Gastroesophageal sphincter (tissue), 4 donors: ENCODE data around the gene DMPK. TPM values are rescaled to one million over a fixed set of nuclear protein-coding genes. Genes with fewer than 3 reads are reported as not detected.

ENCODE experiments used
- ATAC-seq: fragments of 150-250 bp; one replicate; pipeline ENCODE4 v1.9.1; 2016; ENCODE audit warnings: mild to moderate bottlenecking, moderate library complexity
- H3K27ac ChIP-seq, 4 donors: fragments of 200-600 bp; sonication (generic) in 3 of 4; 1 replicate in 3 of 4; 2 replicates in 1 of 4; pipeline ENCODE4 v1.5.1; 2016 to 2019
- H3K27me3 ChIP-seq: fragments of 200-600 bp; sonication (generic); one replicate; pipeline ENCODE4 v1.5.1; 2019
- H3K36me3 ChIP-seq, 2 donors: fragments of 200-600 bp; sonication (generic); one replicate each; pipeline ENCODE4 v1.5.1; 2019; ENCODE audit warnings: control low read depth in 1 of 2
- H3K4me1 ChIP-seq, 3 donors: fragments of 200-600 bp; sonication (generic); 1 replicate in 2 of 3; 2 replicates in 1 of 3; pipeline ENCODE4 v1.5.1; 2016 to 2019; ENCODE audit warnings: control low read depth in 2 of 3
- H3K4me3 ChIP-seq, 2 donors: fragments of 200-600 bp; sonication (generic); one replicate each; pipeline ENCODE4 v1.5.1; 2019; ENCODE audit warnings: mild to moderate bottlenecking in 1 of 2, moderate library complexity in 1 of 2
- H3K9me3 ChIP-seq, 3 donors: fragments of 200-600 bp; sonication (generic); one replicate each; pipeline ENCODE4 v1.5.1; 2017 to 2019; ENCODE audit warnings: control low read depth in 2 of 3
- EP300 ChIP-seq: sonication (generic); formaldehyde crosslinking; IDR thresholded peaks from one replicate; pipeline ENCODE4 v1.6.1; 2017; ENCODE audit warnings: antibody characterized with exemption, mild to moderate bottlenecking
- POLR2A ChIP-seq, 2 donors: fragments of 450-650 bp; IDR thresholded peaks; one replicate each; pipeline ENCODE4 v1.6.1; 2017; ENCODE audit warnings: antibody characterized with exemption in 2 of 2, mild to moderate bottlenecking in 2 of 2, moderate library complexity in 1 of 2
- POLR2AphosphoS5 ChIP-seq: sonication (generic); formaldehyde crosslinking; IDR thresholded peaks from one replicate; pipeline ENCODE4 v1.6.1; 2017; ENCODE audit warnings: antibody characterized with exemption
- WGBS, 2 donors: methylation state at CpG; one replicate each; pipeline ENCODE4 v1.1.5; 2018; ENCODE audit warnings: low coverage in 1 of 2; 5-methylcytosine and 5-hydroxymethylcytosine counted together
- total RNA-seq, 4 donors: library from RNA; depleted of rRNA; stranded (reverse); fragments of >200 nt; gene quantifications; one replicate each; pipeline ENCODE4 v1.1.0, GENCODE V29; 2016
- TF ChIP-seq, protein P1 (sequence below), 4 experiments: fragments of 200-600 bp in 2 of 4; fragments of 450-650 bp in 2 of 4; sonication (generic) in 1 of 4; IDR thresholded peaks; one replicate each; pipeline ENCODE4 v1.5.1; 2017 to 2019; ENCODE audit warnings: antibody characterized with exemption in 4 of 4, mild to moderate bottlenecking in 2 of 4, moderate library complexity in 2 of 4

The DMPK gene
- total RNA-seq, 4 donors from 2014 or later: 223 to 464 (median 330) TPM

DNA sequence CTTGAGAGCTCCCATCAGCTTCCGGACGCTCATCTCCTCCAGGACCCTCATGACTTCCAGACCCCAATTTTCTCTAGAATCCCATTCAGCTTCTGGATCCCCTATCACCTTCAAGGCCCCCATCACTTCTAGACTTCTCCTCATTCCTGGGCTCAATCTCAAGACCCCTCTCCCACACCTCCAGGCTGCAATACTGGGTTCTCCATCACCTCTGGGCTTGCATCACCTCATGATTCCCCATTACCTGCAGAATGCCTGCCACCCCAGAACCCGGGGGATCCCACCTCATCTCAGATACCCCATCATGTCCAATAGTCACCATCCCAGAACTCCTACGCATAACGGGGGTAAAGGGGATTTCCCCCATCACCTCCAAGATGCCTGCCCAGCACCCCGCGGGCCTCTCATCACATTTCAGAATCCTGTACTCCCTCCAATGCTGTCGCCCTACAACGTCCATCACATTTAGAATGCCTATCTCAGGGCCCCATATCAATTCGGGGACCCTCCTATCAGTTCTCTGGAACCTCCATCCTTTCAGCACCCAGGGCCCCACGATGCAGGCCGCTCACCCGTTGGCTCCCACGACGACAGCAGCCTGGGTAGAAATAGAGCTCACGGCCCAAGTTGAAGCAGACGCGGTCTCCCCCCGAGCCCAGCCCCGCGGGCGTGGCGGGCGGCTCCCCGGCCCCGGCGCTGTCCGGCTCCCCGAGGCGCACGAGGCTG lies 9.6 kb upstream of the DMPK start:
- peak overlapping the region; percentile 51 to 88 for H3K4me3 ChIP-seq
- H3K27ac ChIP-seq: peak overlapping the region in 3 of 4 donors; percentile 86 to 95 (median 90)
- H3K36me3 ChIP-seq: peaks cover 0 to 42% of the 10 kb centered on the region in 2 donors
- peaks cover 3 to 27% (median 17%) of the 10 kb centered on the region in 3 donors for H3K4me1 ChIP-seq
- no peak for TF ChIP-seq POLR2A (IDR thresholded peaks at IDR 0.05)
- TF ChIP-seq POLR2AphosphoS5: no peak
- TF ChIP-seq, protein P1, sequence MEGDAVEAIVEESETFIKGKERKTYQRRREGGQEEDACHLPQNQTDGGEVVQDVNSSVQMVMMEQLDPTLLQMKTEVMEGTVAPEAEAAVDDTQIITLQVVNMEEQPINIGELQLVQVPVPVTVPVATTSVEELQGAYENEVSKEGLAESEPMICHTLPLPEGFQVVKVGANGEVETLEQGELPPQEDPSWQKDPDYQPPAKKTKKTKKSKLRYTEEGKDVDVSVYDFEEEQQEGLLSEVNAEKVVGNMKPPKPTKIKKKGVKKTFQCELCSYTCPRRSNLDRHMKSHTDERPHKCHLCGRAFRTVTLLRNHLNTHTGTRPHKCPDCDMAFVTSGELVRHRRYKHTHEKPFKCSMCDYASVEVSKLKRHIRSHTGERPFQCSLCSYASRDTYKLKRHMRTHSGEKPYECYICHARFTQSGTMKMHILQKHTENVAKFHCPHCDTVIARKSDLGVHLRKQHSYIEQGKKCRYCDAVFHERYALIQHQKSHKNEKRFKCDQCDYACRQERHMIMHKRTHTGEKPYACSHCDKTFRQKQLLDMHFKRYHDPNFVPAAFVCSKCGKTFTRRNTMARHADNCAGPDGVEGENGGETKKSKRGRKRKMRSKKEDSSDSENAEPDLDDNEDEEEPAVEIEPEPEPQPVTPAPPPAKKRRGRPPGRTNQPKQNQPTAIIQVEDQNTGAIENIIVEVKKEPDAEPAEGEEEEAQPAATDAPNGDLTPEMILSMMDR (IDR thresholded peaks at IDR 0.05): no peak
- TF ChIP-seq EP300: no peak
- WGBS, 2 donors: 9 to 26% methylated on average over 6 to 10 of the region's 31 CpGs
- H3K9me3 ChIP-seq: no peaks in the 10 kb centered on the region
- no peak for ATAC-seq
- H3K27me3 ChIP-seq: no peaks in the 10 kb centered on the region

DNA sequence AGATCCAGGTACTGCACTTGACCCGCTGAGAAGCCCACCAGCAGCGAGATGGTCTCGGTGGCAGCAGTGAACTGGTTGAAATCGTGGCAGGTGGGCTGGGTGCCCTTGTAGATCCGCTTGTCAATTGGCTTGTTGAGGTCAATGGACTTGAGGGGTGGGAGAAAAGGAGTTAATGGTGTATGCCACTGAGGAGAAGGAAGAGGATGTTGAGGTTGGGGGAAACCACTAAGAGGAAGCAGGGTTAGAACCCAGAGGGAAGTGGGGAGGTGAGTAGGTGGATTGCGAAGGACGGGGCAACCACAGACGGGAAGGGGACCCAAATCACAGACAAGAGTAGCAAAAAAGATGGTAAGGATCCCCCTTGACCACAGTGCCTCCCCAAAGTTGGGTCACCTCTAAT lies 8.7 kb upstream of the DMPK start:
- Histone ChIP-seq H3K27me3 (no peaks in the 10 kb centered on the region), H3K4me3 (peak overlapping the region in 1 of 2 donors; percentile 88), H3K27ac (peak overlapping the region in 1 of 4 donors; percentile 86), H3K9me3 (no peaks in the 10 kb centered on the region), H3K4me1 (peaks cover 3 to 33% (median 17%) of the 10 kb centered on the region in 3 donors), H3K36me3 (peaks cover 0 to 52% of the 10 kb centered on the region in 2 donors)
- TF ChIP-seq, protein P1 (IDR thresholded peaks at IDR 0.05): no peak
- no peak for TF ChIP-seq POLR2A (IDR thresholded peaks at IDR 0.05)
- TF ChIP-seq POLR2AphosphoS5: no peak
- no peak for TF ChIP-seq EP300
- no peak for ATAC-seq
- 61 to 96% methylated on average over 5 of the region's 8 CpGs for WGBS, 2 donors

DNA sequence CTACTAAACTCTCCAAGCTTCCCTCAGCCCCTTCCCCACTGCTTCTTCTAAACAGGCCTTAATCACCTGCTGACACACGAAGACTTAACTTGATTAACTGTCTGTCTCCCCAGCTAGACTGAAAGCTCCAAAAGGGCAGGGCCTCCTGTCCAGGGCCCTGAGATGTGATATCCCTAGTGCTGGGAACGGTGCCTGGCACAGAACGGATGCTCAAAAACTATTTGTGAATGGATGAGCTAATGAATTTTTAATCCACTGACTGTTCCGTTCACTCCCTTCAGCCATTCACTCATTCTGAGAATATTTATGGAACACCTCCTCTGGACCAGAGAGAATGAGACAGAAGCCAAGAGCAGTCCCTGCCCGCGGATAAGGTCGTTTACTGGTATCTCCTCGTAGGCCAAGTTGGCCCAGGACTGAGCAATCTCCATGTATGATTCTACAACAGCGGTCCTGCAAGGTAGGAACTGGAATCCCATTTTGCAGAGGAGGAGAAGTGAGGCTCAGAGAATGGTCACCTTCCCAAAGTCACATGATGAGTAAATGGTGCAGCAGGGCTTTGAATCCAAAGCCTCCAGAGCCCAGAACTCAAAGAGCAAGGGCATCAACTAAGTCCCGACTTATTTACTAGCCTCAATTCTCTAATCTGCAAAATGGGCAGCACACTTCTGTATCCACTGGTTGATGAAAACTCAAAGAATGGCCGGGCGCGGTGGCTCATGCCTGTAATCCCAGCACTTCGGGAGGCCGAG lies 6.9 kb upstream of the DMPK start:
- H3K27me3 ChIP-seq: no peaks in the 10 kb centered on the region
- peaks cover 4 to 50% (median 29%) of the 10 kb centered on the region in 3 donors for H3K4me1 ChIP-seq
- no peak overlapping the region for H3K4me3 ChIP-seq
- peaks cover 0 to 61% of the 10 kb centered on the region in 2 donors for H3K36me3 ChIP-seq
- no peak overlapping the region for H3K27ac ChIP-seq
- 89 to 90% methylated on average over 8 to 10 of the region's 15 CpGs for whole genome bisulfite sequencing, 2 donors
- TF ChIP-seq POLR2A (IDR thresholded peaks at IDR 0.05): no peak
- no peak for TF ChIP-seq POLR2AphosphoS5
- no peak for TF ChIP-seq EP300
- TF ChIP-seq, protein P1 (IDR thresholded peaks at IDR 0.05): no peak
- H3K9me3 ChIP-seq: no peaks in the 10 kb centered on the region
- ATAC-seq: no peak

DNA sequence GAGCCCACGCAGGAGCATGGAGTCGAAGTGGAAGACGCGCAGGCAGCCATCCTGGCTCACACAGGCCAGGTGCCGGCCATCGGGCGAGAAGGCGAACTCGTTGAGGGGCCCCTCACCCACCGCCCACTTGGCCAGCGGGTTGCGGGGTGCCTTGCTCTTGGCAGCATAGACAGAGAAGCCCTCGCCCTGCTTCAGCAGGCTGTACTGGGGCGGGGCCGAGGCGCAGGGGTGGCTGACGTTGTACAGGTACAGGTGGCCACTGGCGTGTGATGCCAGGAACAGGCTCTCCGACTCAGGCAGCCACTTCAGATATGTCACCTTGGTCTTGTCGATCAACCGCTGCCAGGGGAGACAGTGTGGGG lies 4.2 kb upstream of the DMPK start:
- TF ChIP-seq, protein P1 (IDR thresholded peaks at IDR 0.05): no peak
- no peak for TF ChIP-seq EP300
- TF ChIP-seq POLR2A (IDR thresholded peaks at IDR 0.05): no peak
- no peak for TF ChIP-seq POLR2AphosphoS5

More for the DNA sequence above, 4.2 kb upstream of the DMPK start:
- H3K27ac ChIP-seq: peak overlapping the region in 3 of 4 donors; percentile 88 to 97 (median 96)
- no peak overlapping the region for H3K4me3 ChIP-seq
- WGBS, 2 donors: no CpG with 5 or more reads among the region's 21 CpGs
- H3K36me3 ChIP-seq: peaks cover 0 to 61% of the 10 kb centered on the region in 2 donors
- no peak for ATAC-seq
- no peaks in the 10 kb centered on the region for H3K27me3 ChIP-seq
- H3K9me3 ChIP-seq: no peaks in the 10 kb centered on the region
- H3K4me1 ChIP-seq: peaks cover 8 to 62% (median 32%) of the 10 kb centered on the region in 3 donors
